GM06990 (cell line): ENCODE results near the gene GALNT9.

Experiments
- DNase-seq: peaks from one replicate; pipeline ENCODE4 v3.0.0-alpha.2; 2011; ENCODE audit not compliant: insufficient read length; ENCODE audit errors: extremely low read depth
- H3K27me3 ChIP-seq: replicated peaks from 2 replicates; pipeline ENCODE4 v1.6.0; 2011; ENCODE audit warnings: low read length; ENCODE audit not compliant: control insufficient read depth, insufficient read depth
- H3K36me3 ChIP-seq: 2 replicates; pipeline ENCODE4 v1.5.1; 2011; ENCODE audit warnings: low read length; ENCODE audit not compliant: control insufficient read depth, insufficient read depth
- H3K4me3 ChIP-seq: replicated peaks from 2 replicates; pipeline ENCODE4 v1.5.1; 2011; ENCODE audit warnings: low read depth, mild to moderate bottlenecking, control low read depth, low read length
- TF ChIP-seq, protein P1 (sequence below): IDR thresholded peaks from 2 replicates; pipeline ENCODE4 v1.5.1; 2011; ENCODE audit warnings: low read length, control low read depth, mild to moderate bottlenecking, inconsistent platforms; ENCODE audit not compliant: insufficient read depth, poor library complexity, severe bottlenecking

The GALNT9 gene

DNA sequence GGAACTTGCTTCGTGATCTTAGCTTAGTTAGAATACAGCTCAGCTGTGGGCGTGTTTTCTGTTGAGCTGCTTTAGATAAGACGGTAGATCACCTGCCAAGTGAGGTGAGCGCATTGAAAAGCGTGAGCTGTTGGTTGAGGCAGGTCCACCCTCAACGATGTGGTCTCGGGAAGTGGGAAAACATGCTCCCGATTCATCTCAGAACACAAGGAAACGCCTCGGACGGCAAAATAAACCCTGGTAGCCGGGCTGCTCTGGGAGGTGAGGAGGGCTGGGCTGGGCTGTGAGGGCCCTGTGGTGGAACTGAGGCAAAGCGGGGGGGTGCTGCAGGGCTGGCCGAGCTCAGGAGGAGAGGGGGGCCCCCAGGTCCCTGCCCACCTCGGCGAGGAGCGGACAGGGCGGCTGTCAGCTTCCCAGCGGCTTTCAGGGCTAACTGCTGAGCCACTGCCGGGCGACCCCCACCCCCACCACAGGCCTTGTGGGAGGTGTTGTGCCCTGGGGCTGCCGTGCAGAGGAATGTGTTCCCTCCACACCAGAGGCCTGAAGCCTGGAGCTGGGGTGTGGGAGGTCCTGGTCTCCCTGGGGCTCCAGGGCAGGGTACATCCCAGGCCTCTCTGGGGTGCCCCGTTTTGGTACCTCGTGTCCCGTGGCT lies 154.4 kb downstream of the GALNT9 start:
- TF ChIP-seq, protein P1, sequence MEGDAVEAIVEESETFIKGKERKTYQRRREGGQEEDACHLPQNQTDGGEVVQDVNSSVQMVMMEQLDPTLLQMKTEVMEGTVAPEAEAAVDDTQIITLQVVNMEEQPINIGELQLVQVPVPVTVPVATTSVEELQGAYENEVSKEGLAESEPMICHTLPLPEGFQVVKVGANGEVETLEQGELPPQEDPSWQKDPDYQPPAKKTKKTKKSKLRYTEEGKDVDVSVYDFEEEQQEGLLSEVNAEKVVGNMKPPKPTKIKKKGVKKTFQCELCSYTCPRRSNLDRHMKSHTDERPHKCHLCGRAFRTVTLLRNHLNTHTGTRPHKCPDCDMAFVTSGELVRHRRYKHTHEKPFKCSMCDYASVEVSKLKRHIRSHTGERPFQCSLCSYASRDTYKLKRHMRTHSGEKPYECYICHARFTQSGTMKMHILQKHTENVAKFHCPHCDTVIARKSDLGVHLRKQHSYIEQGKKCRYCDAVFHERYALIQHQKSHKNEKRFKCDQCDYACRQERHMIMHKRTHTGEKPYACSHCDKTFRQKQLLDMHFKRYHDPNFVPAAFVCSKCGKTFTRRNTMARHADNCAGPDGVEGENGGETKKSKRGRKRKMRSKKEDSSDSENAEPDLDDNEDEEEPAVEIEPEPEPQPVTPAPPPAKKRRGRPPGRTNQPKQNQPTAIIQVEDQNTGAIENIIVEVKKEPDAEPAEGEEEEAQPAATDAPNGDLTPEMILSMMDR: no peak
- Histone ChIP-seq H3K36me3 (no peaks in the 10 kb centered on the region), H3K4me3 (no peak overlapping the region), H3K27me3 (no peaks in the 10 kb centered on the region; the same call in 1 of the 2 replicates)
- DNase-seq: no peak

DNA sequence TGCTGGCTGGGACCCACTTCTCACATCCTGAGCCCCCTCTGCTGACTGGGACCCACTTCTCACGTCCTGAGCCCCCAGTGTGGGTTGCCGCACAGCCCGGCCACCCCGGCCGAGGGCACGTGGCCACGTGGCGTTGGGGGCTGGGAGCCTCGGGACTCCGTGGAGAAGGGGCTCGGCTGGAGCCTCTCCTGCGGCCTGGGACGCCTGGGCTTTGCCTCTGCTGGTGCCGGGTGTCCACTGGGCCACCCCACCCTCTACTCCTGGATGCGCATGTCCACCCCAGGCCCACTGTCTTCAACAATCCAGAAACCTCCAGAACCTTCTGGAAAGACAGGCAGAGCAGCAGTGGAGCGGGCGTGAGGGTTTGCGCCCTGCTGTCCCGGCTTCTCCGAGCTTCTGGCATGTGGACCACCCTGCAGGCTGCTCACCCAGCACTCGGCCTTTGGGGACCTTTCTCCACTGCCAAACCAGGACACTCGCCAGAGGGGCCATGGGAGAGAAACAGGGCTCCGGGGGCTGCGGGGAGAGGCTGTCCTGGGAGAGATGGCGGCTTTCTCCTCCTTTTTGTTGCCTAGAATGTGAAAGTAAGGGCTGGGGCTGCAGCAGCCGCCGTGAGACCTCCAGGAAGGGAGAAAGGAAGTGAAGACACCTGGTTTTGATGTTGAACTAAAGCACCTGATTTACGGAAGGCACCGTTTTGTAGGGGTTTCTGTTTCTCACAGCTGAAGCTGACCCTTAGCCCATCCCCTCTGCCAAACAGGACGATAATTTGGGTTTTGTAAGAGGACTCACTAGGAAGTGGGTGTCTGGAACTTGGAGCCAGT lies 155.2 kb downstream of the GALNT9 start:
- Histone ChIP-seq H3K27me3 (no peaks in the 10 kb centered on the region; the same call in 1 of the 2 replicates), H3K36me3 (no peaks in the 10 kb centered on the region), H3K4me3 (no peak overlapping the region)
- TF ChIP-seq, protein P1: no peak
- no peak for DNase-seq

DNA sequence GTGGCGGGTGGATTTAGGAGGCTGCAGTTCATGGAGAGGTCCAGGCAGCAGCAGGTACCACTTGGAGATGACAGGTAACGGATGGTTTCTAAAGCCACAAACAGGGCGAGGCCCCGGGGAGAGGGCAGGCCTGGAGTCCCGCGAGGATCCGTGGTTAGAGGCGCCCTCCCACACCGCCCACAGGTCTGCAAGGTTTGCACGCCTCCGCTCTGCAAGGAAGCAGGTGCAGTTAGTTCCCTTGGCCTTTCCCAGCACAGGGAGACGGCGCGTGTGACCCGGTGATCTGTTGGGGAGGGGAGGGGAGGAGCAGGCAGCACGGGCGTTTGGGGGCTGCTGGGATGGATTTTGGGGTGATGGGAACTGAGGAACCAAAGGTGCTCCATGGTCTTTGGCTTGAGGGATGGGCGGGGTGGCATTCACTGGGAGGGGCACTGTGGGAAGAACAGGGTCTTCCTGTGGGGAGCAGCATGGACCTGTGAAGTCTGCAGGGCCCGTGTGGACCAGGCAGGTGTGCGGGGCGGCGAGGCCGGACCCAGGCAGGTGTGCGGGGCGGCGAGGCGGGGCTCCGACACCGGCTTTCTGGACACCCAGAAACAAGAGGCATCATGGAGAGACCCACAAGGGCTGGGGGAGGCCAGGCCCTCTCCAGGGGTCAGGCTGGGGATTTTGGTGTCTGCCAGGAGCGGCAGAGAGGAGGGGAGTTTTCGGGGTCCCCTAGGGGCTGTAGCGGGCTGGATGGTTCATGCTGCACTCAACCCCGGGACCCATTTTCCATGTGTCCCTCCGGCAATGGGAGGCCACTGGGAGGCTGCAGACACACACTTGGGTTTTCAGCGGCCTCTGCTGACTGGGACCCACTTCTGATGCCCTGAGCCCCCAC lies 156.0 kb downstream of the GALNT9 start:
- Histone ChIP-seq H3K4me3 (no peak overlapping the region), H3K36me3 (no peaks in the 10 kb centered on the region), H3K27me3 (no peaks in the 10 kb centered on the region; the same call in 1 of the 2 replicates)
- TF ChIP-seq, protein P1: no peak
- DNase-seq: no peak

DNA sequence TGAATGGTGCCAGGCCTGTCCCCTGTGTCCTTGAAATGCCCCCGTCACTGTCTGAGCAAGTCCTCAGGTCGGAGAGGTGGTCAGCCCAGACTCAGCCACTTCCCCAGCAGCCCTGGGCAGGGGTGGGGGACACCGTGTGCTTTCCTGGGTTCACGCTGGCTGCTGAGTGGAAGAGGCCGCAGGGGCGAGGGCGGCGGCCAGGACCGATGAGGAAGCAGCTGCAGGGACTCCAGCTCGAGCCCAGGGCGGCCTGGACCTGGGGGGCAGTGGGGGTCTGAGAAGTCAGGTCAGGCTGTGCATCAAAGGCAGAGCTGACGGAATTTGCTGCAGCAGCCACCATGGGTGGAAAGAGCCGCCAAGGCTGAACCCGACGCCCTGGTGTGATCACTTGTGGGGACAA lies 156.8 kb downstream of the GALNT9 start:
- TF ChIP-seq, protein P1: no peak
- Histone ChIP-seq H3K36me3 (no peaks in the 10 kb centered on the region), H3K4me3 (no peak overlapping the region), H3K27me3 (no peaks in the 10 kb centered on the region; the same call in 1 of the 2 replicates)
- no peak for DNase-seq

DNA sequence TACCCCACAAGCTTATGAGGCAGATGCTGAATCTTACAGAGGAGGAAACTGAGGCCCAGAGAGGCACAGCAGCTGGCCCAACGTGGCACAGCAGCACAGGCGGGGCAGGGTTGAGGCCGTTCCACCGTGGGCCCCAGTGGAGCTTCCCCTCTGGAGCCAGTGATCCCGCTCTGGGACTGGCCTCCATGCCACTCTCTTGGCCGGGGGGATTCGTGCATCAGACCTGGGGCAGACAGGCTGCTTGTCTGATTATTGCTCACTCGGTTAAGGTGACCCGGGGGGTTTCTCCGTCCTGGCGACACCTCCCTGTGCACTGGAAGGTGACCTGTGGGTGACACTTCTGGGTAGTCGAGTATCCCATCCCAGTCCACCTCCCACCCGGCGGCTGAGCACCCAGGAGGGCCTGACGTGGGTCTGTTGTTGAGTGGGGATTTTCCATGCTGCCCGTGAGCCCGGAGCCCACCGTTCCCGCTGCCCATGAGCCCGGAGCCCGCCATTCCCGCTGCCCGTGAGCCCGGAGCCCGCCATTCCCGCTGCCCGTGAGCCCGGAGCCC lies 157.3 kb downstream of the GALNT9 start:
- TF ChIP-seq, protein P1: no peak
- Histone ChIP-seq H3K4me3 (no peak overlapping the region), H3K36me3 (no peaks in the 10 kb centered on the region), H3K27me3 (no peaks in the 10 kb centered on the region; the same call in 1 of the 2 replicates)
- no peak for DNase-seq
